H9 (cell line): ENCODE data around the gene ADISSP. TPM values are rescaled to one million over a fixed set of nuclear protein-coding genes. Genes with fewer than 3 reads are reported as not detected.

Experiments
- DNase-seq: peaks from one replicate; pipeline ENCODE4 v3.0.0-alpha.2; 2017
- H2AFZ ChIP-seq: one replicate; pipeline ENCODE4 v1.6.1; 2013; ENCODE audit warnings: mild to moderate bottlenecking, low read length, control low read depth, moderate library complexity
- H2AK5ac ChIP-seq: 2 replicates; pipeline ENCODE4 v1.6.1; 2013; ENCODE audit warnings: low read length, control low read depth, mixed read lengths; ENCODE audit not compliant: insufficient read length
- H2BK120ac ChIP-seq: one replicate; pipeline ENCODE4 v1.6.1; 2013; ENCODE audit warnings: low read depth, mild to moderate bottlenecking, low read length, control low read depth, inconsistent platforms; ENCODE audit not compliant: poor library complexity, severe bottlenecking
- H2BK12ac ChIP-seq: 2 replicates; pipeline ENCODE4 v1.6.1; 2013; ENCODE audit warnings: low read length, control low read depth, mixed read lengths, low read depth; ENCODE audit not compliant: insufficient read length
- H2BK15ac ChIP-seq: 2 replicates; pipeline ENCODE4 v1.6.1; 2013; ENCODE audit warnings: low read depth, low read length, control low read depth
- H2BK20ac ChIP-seq: one replicate; pipeline ENCODE4 v1.6.1; 2013; ENCODE audit warnings: low read depth, mild to moderate bottlenecking, low read length, control low read depth, inconsistent platforms; ENCODE audit not compliant: poor library complexity, severe bottlenecking
- H2BK5ac ChIP-seq: 2 replicates; pipeline ENCODE4 v1.6.1; 2013; ENCODE audit warnings: low read length, control low read depth, mixed read lengths; ENCODE audit not compliant: insufficient read length
- H3K14ac ChIP-seq: 2 replicates; pipeline ENCODE4 v1.6.1; 2013; ENCODE audit warnings: low read length, control low read depth; ENCODE audit not compliant: insufficient read depth
- H3K18ac ChIP-seq: 2 replicates; pipeline ENCODE4 v1.6.1; 2013; ENCODE audit warnings: low read depth, mild to moderate bottlenecking, mixed read lengths, low read length, control low read depth; ENCODE audit not compliant: insufficient read length
- H3K23ac ChIP-seq: 2 replicates; pipeline ENCODE4 v1.6.1; 2013; ENCODE audit warnings: low read length, control low read depth, mixed read lengths, low read depth; ENCODE audit not compliant: insufficient read length
- H3K23me2 ChIP-seq: 2 replicates; pipeline ENCODE4 v1.6.1; 2013; ENCODE audit warnings: low read depth, mild to moderate bottlenecking, mixed read lengths, low read length, control low read depth; ENCODE audit not compliant: insufficient read length, poor library complexity, severe bottlenecking
- H3K27ac ChIP-seq: 2 replicates; pipeline ENCODE4 v1.5.1; 2013; ENCODE audit warnings: low read length, control low read depth, mixed read lengths, low read depth; ENCODE audit not compliant: insufficient read length
- H3K27me3 ChIP-seq: 2 replicates; pipeline ENCODE4 v1.6.1; 2013; ENCODE audit warnings: low read length, control low read depth, inconsistent platforms; ENCODE audit not compliant: insufficient read depth
- H3K4ac ChIP-seq: 2 replicates; pipeline ENCODE4 v1.6.1; 2013; ENCODE audit warnings: low read depth, mild to moderate bottlenecking, control low read depth, inconsistent platforms, low read length, moderate library complexity
- H3K4me1 ChIP-seq: 2 replicates; pipeline ENCODE4 v1.6.1; 2013; ENCODE audit warnings: low read length, control low read depth, inconsistent platforms; ENCODE audit not compliant: insufficient read depth
- H3K4me2 ChIP-seq: 2 replicates; pipeline ENCODE4 v1.6.1; 2013; ENCODE audit warnings: low read length, control low read depth, mixed read lengths; ENCODE audit not compliant: insufficient read length, insufficient read depth
- H3K56ac ChIP-seq: 2 replicates; pipeline ENCODE4 v1.6.1; 2013; ENCODE audit warnings: low read depth, mild to moderate bottlenecking, mixed read lengths, low read length, control low read depth; ENCODE audit not compliant: insufficient read length
- H3K79me1 ChIP-seq: 2 replicates; pipeline ENCODE4 v1.6.1; 2013; ENCODE audit warnings: low read depth, mild to moderate bottlenecking, moderate library complexity, low read length, control low read depth, inconsistent platforms; ENCODE audit not compliant: insufficient read depth, poor library complexity, severe bottlenecking
- H3K79me2 ChIP-seq: 2 replicates; pipeline ENCODE4 v1.6.1; 2013; ENCODE audit warnings: low read length, control low read depth, inconsistent platforms; ENCODE audit not compliant: insufficient read depth
- H3K9ac ChIP-seq: 2 replicates; pipeline ENCODE4 v1.6.1; 2013; ENCODE audit warnings: low read length, control low read depth, mixed read lengths; ENCODE audit not compliant: insufficient read length; ENCODE audit errors: extremely low read depth
- H3K9me3 ChIP-seq: one replicate; pipeline ENCODE4 v1.6.1; 2013; ENCODE audit warnings: low read depth, low read length, inconsistent platforms; ENCODE audit not compliant: control insufficient read depth
- H3T11ph ChIP-seq: one replicate; pipeline ENCODE4 v1.6.1; 2013; ENCODE audit warnings: mild to moderate bottlenecking, low read length, control low read depth, inconsistent platforms
- H4K20me1 ChIP-seq: one replicate; pipeline ENCODE4 v1.6.1; 2013; ENCODE audit not compliant: control insufficient read depth, insufficient read length, insufficient read depth
- H4K5ac ChIP-seq: 2 replicates; pipeline ENCODE4 v1.6.1; 2013; ENCODE audit warnings: low read depth, mild to moderate bottlenecking, mixed read lengths, low read length, control low read depth; ENCODE audit not compliant: insufficient read length
- H4K8ac ChIP-seq: replicated peaks from 2 replicates; pipeline ENCODE4 v1.6.1; 2013; ENCODE audit warnings: low read length, control low read depth, mixed read lengths, low read depth; ENCODE audit not compliant: insufficient read length
- H4K91ac ChIP-seq: 2 replicates; pipeline ENCODE4 v1.6.1; 2013; ENCODE audit warnings: low read depth, mild to moderate bottlenecking, moderate library complexity, mixed read lengths, low read length, control low read depth; ENCODE audit not compliant: insufficient read length
- H3K27ac Mint-ChIP-seq, 3 experiments: 2 replicates in 2 of 3; 3 replicates in 1 of 3; pipeline ENCODE4 v1.8.0; 2020 to 2021; ENCODE audit warnings: mixed read lengths in 3 of 3, mild to moderate bottlenecking in 1 of 3, moderate library complexity in 1 of 3
- H3K27me3 Mint-ChIP-seq: 2 replicates; pipeline ENCODE4 v1.8.0; 2021; ENCODE audit warnings: low read depth, mild to moderate bottlenecking, moderate library complexity, mixed read lengths
- H3K36me3 Mint-ChIP-seq, 3 experiments: 2 replicates in 2 of 3; 3 replicates in 1 of 3; pipeline ENCODE4 v1.8.0; 2020 to 2021; ENCODE audit warnings: low read depth in 3 of 3, mixed read lengths in 3 of 3; ENCODE audit not compliant: insufficient read depth in 1 of 3
- H3K4me1 Mint-ChIP-seq, 2 experiments: 2 replicates each; pipeline ENCODE4 v1.8.0; 2020; ENCODE audit warnings: mixed read lengths in 2 of 2
- H3K4me3 Mint-ChIP-seq, 2 experiments: 2 replicates in 1 of 2; 3 replicates in 1 of 2; pipeline ENCODE4 v1.8.0; 2020 to 2021; ENCODE audit warnings: mild to moderate bottlenecking in 2 of 2, mixed read lengths in 2 of 2, moderate library complexity in 1 of 2
- H3K9me3 Mint-ChIP-seq, 2 experiments: 2 replicates in 1 of 2; 3 replicates in 1 of 2; pipeline ENCODE4 v1.8.0; 2020; ENCODE audit warnings: mild to moderate bottlenecking in 2 of 2, mixed read lengths in 2 of 2, moderate library complexity in 1 of 2
- WGBS: extraction: QIAGEN DNeasy Blood & Tissue Kit; methylation state at CpG from one replicate; pipeline ENCODE4 v1.1.7; 2013; ENCODE audit warnings: missing lambda C conversion rate, low lambda C conversion rate, mixed read lengths; ENCODE audit not compliant: insufficient read length; ENCODE audit errors: extremely low coverage; 5-methylcytosine and 5-hydroxymethylcytosine counted together
- total RNA-seq: library from RNA; stranded (reverse); gene quantifications from 2 replicates; pipeline ENCODE4 v1.2.1, GENCODE V29; 2021
- TF ChIP-seq, protein P1 (sequence below): fragments of 200-600 bp; sonication (generic); conservative IDR thresholded peaks from 3 replicates; pipeline ENCODE4 v1.8.0; 2021; ENCODE audit warnings: antibody characterized with exemption, mild to moderate bottlenecking

The ADISSP gene
- total RNA-seq, 1 experiment from 2014 or later = 80.9 TPM

DNA sequence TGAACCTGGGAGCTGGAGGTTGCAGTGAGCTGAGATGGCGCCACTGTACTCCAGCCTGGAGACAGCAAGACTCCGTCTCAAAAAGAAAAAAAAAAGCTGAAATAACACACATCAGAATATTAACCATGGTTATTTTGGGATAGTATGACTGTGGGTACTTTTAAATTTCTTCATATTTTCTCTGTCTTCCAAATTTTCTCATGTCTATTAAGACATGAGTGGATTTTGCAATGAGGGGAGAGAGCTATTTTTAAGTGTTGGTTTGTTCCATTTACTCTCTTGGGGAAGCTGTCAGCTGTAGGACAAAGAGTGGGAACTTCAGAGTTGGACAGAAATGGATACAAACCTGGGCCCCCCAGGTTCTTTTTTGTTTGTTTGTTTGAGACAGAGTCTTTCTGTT lies 10.3 kb downstream of the ADISSP start:
- no peak for DNase-seq
- H3T11ph ChIP-seq = no peak overlapping the region
- no peak overlapping the region for H3K4me2 ChIP-seq
- no peak overlapping the region for H3K56ac ChIP-seq
- H3K23me2 ChIP-seq = peaks cover 3% of the 10 kb centered on the region
- no peak overlapping the region for H2BK5ac ChIP-seq
- no peaks in the 10 kb centered on the region for H4K20me1 ChIP-seq
- no peak overlapping the region for H3K9ac ChIP-seq
- no peak overlapping the region for H2AK5ac ChIP-seq
- no peaks in the 10 kb centered on the region for H3K79me2 ChIP-seq
- no peaks in the 10 kb centered on the region for H3K27me3 ChIP-seq
- H3K4me1 ChIP-seq = peaks cover 2% of the 10 kb centered on the region; the same call in 1 of the 2 replicates
- TF ChIP-seq, protein P1, sequence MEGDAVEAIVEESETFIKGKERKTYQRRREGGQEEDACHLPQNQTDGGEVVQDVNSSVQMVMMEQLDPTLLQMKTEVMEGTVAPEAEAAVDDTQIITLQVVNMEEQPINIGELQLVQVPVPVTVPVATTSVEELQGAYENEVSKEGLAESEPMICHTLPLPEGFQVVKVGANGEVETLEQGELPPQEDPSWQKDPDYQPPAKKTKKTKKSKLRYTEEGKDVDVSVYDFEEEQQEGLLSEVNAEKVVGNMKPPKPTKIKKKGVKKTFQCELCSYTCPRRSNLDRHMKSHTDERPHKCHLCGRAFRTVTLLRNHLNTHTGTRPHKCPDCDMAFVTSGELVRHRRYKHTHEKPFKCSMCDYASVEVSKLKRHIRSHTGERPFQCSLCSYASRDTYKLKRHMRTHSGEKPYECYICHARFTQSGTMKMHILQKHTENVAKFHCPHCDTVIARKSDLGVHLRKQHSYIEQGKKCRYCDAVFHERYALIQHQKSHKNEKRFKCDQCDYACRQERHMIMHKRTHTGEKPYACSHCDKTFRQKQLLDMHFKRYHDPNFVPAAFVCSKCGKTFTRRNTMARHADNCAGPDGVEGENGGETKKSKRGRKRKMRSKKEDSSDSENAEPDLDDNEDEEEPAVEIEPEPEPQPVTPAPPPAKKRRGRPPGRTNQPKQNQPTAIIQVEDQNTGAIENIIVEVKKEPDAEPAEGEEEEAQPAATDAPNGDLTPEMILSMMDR = no peak
- H3K27ac Mint-ChIP-seq = no peak overlapping the region
- no peak overlapping the region for H3K18ac ChIP-seq
- no peak overlapping the region for H3K23ac ChIP-seq
- H3K4me3 Mint-ChIP-seq = no peak overlapping the region
- no peak overlapping the region for H4K5ac ChIP-seq
- H2BK15ac ChIP-seq = no peak overlapping the region
- no peaks in the 10 kb centered on the region for H3K9me3 Mint-ChIP-seq
- H3K4ac ChIP-seq = no peak overlapping the region
- H2BK20ac ChIP-seq = no peak overlapping the region
- H3K14ac ChIP-seq = no peak overlapping the region
- WGBS = no CpG with 5 or more reads among the region's 2 CpGs
- no peak overlapping the region for H4K91ac ChIP-seq
- no peak overlapping the region for H3K27ac ChIP-seq
- H3K27me3 Mint-ChIP-seq = peaks cover 5% of the 10 kb centered on the region
- no peaks in the 10 kb centered on the region for H3K9me3 ChIP-seq
- no peak overlapping the region for H4K8ac ChIP-seq
- H2BK12ac ChIP-seq = no peak overlapping the region
- H3K36me3 Mint-ChIP-seq = peaks cover 20 to 37% (median 29%) of the 10 kb centered on the region in 3 experiments; a peak in 6 of 7 replicates
- H3K4me1 Mint-ChIP-seq = peaks cover 5 to 12% of the 10 kb centered on the region in 2 experiments
- H2BK120ac ChIP-seq = no peak overlapping the region
- H3K79me1 ChIP-seq = peaks cover 3% of the 10 kb centered on the region
- no peak overlapping the region for H2AFZ ChIP-seq
